ENCODE data around the gene FGF12.

DNA sequence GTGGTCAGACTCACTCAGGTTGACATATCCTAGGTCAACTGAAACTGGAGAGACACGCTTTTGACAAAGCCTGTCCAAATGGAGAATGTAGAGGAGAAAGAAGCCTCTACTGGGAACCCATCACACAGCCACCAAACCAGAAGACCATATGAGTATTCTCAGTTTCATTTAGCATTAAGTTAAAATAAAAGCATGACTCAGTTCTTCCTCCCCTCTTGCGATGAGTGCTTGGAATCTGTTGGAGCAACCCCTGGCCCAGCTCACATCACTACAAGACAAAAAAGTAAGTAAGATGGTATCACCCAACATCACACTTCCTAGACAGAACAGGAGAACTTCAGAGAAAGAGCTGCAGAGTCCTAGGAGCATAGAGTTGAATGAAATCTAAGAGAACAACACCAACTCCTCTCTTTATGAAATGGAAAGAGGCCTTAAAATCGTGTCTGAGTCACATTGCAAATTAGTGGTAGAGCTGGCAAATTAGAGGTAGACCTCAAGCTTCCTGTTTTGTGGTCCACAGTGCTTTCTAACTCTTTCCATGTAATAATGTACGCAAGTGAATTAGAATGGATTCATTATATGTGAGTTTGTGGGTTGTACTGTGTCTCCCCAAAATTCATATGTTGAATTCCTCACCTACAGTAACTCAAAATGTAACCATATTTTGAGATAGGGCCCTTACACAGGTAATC is 51.2 kb downstream of the FGF12 start:
- TF ChIP-seq, protein P1, sequence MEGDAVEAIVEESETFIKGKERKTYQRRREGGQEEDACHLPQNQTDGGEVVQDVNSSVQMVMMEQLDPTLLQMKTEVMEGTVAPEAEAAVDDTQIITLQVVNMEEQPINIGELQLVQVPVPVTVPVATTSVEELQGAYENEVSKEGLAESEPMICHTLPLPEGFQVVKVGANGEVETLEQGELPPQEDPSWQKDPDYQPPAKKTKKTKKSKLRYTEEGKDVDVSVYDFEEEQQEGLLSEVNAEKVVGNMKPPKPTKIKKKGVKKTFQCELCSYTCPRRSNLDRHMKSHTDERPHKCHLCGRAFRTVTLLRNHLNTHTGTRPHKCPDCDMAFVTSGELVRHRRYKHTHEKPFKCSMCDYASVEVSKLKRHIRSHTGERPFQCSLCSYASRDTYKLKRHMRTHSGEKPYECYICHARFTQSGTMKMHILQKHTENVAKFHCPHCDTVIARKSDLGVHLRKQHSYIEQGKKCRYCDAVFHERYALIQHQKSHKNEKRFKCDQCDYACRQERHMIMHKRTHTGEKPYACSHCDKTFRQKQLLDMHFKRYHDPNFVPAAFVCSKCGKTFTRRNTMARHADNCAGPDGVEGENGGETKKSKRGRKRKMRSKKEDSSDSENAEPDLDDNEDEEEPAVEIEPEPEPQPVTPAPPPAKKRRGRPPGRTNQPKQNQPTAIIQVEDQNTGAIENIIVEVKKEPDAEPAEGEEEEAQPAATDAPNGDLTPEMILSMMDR (IDR thresholded peaks at IDR 0.05), result no peak
- TF ChIP-seq POLR2AphosphoS5 (IDR thresholded peaks at IDR 0.05; ENCODE audit: low read depth, low read length) (no peak), TCF7L2 (IDR thresholded peaks at IDR 0.05; ENCODE audit: low read depth, low read length) (no peak), SIN3A (IDR thresholded peaks at IDR 0.05; ENCODE audit: borderline replicate concordance, insufficient read depth, low read depth, low read length) (no peak)

All from Panc1 (cell line).